Smooth muscle cell (in vitro differentiated cells): Measurements from ENCODE around the gene AJM1. TPM values are rescaled to one million over a fixed set of nuclear protein-coding genes. Genes with fewer than 3 reads are reported as not detected.

Experiments used
- DNase-seq: peaks from one replicate; lab custom pipeline; 2025; ENCODE audit not compliant: unreplicated experiment; lab: John Stamatoyannopoulos, UW
- H2AFZ ChIP-seq: fragments of 200-600 bp; sonication (generic); 2 replicates; pipeline ENCODE4 v1.6.0; 2016; ENCODE audit warnings: antibody characterized with exemption, low read depth, mild to moderate bottlenecking
- H3F3A ChIP-seq: fragments of 200-600 bp; sonication (generic); 2 replicates; pipeline ENCODE4 v1.6.0; 2017; ENCODE audit warnings: antibody characterized with exemption, low read depth
- H3K27ac ChIP-seq: fragments of 200-600 bp; sonication (generic); 2 replicates; pipeline ENCODE4 v1.5.1; 2016; ENCODE audit warnings: low read depth, mild to moderate bottlenecking
- H3K27me3 ChIP-seq: fragments of 200-600 bp; sonication (generic); 2 replicates; pipeline ENCODE4 v1.6.1; 2016; ENCODE audit warnings: low read depth, mild to moderate bottlenecking
- H3K36me3 ChIP-seq: fragments of 200-600 bp; sonication (generic); 2 replicates; pipeline ENCODE4 v1.5.1; 2016; ENCODE audit warnings: low read depth
- H3K4me1 ChIP-seq: fragments of 200-600 bp; sonication (generic); 2 replicates; pipeline ENCODE4 v1.5.1; 2016; ENCODE audit warnings: low read depth
- H3K4me2 ChIP-seq: fragments of 200-600 bp; sonication (generic); 2 replicates; pipeline ENCODE4 v1.6.0; 2016; ENCODE audit warnings: mild to moderate bottlenecking
- H3K4me3 ChIP-seq: fragments of 200-600 bp; sonication (generic); 2 replicates; pipeline ENCODE4 v1.5.1; 2016; ENCODE audit warnings: mild to moderate bottlenecking
- H3K79me2 ChIP-seq: fragments of 200-600 bp; sonication (generic); 2 replicates; pipeline ENCODE4 v1.6.0; 2016; ENCODE audit warnings: low read depth, mild to moderate bottlenecking
- H3K9ac ChIP-seq: fragments of 200-600 bp; sonication (generic); 2 replicates; pipeline ENCODE4 v1.6.0; 2016; ENCODE audit warnings: low read depth
- H3K9me3 ChIP-seq: fragments of 200-600 bp; sonication (generic); replicated peaks from 2 replicates; pipeline ENCODE4 v1.5.1; 2016; ENCODE audit warnings: low read depth
- H4K20me1 ChIP-seq: fragments of 200-600 bp; sonication (generic); 2 replicates; pipeline ENCODE4 v1.6.0; 2016; ENCODE audit warnings: low read depth
- WGBS: methylation state at CpG from one replicate; pipeline ENCODE4 v1.1.7; 2016; ENCODE audit warnings: low lambda C conversion rate; 5-methylcytosine and 5-hydroxymethylcytosine counted together
- polyA plus RNA-seq: library from polyadenylated mRNA; unstranded; fragments of >200 nt; fragmentation: Nextera tagmentation; extraction: Ambion mirVana; gene quantifications from 2 replicates; pipeline ENCODE4 v1.2.1, GENCODE V29; 2016
- total RNA-seq: library from RNA; depleted of rRNA; stranded (reverse); fragments of >200 nt; gene quantifications from 2 replicates; pipeline ENCODE4 v1.2.3, GENCODE V29; 2014
- TF ChIP-seq, protein P1 (sequence below): fragments of 200-600 bp; sonication (generic); IDR thresholded peaks from 2 replicates; pipeline ENCODE4 v1.5.1; 2017; ENCODE audit warnings: borderline replicate concordance, mild to moderate bottlenecking, antibody characterized with exemption; ENCODE audit not compliant: insufficient read depth, poor library complexity, severe bottlenecking

AJM1 gene
- total and polyA plus RNA-seq, 2 experiments from 2014 or later: 1.8 to 2.9 TPM

DNA sequence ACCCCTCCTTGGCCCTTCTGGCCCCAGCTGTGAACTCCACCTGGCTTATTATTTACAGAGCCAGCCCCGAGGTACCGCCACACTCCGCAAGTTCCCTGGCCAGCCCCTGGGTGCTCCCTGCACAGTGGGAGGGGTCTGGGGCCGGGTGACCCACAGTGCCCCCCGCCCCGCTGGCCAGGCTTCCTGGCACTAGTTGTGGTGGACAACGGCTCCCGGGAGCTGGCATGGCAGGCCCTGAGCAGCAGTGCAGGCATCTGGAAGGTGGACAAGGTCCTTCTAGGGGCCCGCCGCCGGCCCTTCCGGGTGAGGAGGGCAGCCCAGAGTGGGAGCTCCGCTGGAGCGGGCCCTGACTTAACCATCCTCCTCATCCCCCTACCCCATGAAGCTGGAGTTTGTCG lies 13.8 kb downstream of the AJM1 start:
- no peak for DNase-seq
- Histone ChIP-seq H3K4me3 (no peak overlapping the region), H3K9ac (no peak overlapping the region), H3K79me2 (no peaks in the 10 kb centered on the region), H3K27me3 (no peaks in the 10 kb centered on the region), H3K36me3 (no peaks in the 10 kb centered on the region), H3K9me3 (no peaks in the 10 kb centered on the region), H3F3A (no peaks in the 10 kb centered on the region), H3K4me1 (no peaks in the 10 kb centered on the region), H2AFZ (no peak overlapping the region), H3K27ac (no peak overlapping the region), H3K4me2 (no peak overlapping the region), H4K20me1 (peaks cover 17% of the 10 kb centered on the region)
- TF ChIP-seq, protein P1, sequence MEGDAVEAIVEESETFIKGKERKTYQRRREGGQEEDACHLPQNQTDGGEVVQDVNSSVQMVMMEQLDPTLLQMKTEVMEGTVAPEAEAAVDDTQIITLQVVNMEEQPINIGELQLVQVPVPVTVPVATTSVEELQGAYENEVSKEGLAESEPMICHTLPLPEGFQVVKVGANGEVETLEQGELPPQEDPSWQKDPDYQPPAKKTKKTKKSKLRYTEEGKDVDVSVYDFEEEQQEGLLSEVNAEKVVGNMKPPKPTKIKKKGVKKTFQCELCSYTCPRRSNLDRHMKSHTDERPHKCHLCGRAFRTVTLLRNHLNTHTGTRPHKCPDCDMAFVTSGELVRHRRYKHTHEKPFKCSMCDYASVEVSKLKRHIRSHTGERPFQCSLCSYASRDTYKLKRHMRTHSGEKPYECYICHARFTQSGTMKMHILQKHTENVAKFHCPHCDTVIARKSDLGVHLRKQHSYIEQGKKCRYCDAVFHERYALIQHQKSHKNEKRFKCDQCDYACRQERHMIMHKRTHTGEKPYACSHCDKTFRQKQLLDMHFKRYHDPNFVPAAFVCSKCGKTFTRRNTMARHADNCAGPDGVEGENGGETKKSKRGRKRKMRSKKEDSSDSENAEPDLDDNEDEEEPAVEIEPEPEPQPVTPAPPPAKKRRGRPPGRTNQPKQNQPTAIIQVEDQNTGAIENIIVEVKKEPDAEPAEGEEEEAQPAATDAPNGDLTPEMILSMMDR: no peak
- 95% methylated on average over 15 of the region's 15 CpGs for WGBS

GRCh38 chr9:136856541-136857141 lies 14.4 kb downstream of the AJM1 start:
- no peaks in the 10 kb centered on the region for H3K27me3 ChIP-seq
- no peaks in the 10 kb centered on the region for H3K79me2 ChIP-seq
- H3K4me1 ChIP-seq: no peaks in the 10 kb centered on the region
- no peaks in the 10 kb centered on the region for H3F3A ChIP-seq
- H4K20me1 ChIP-seq: peaks cover 17% of the 10 kb centered on the region
- no peak overlapping the region for H3K4me3 ChIP-seq
- H3K36me3 ChIP-seq: no peaks in the 10 kb centered on the region
- DNase-seq: no peak
- TF ChIP-seq, protein P1: no peak
- no peaks in the 10 kb centered on the region for H3K9me3 ChIP-seq
- H3K4me2 ChIP-seq: no peak overlapping the region
- H3K27ac ChIP-seq: no peak overlapping the region
- H2AFZ ChIP-seq: no peak overlapping the region
- 95% methylated on average over 14 of the region's 14 CpGs for WGBS
- no peak overlapping the region for H3K9ac ChIP-seq

DNA sequence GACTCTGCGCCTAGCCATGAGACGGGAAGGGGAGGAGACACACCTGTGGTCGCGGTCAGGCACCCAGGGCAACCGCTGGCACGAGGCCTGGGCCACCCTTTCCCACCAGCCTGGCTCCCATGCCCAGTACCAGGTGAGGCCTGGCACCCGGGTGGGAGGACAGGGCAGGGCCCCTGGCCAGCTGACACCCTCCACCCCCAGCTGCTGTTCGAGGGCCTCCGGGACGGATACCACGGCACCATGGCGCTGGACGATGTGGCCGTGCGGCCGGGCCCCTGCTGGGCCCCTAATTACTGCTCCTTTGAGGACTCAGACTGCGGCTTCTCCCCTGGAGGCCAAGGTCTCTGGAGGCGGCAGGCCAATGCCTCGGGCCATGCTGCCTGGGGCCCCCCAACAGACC lies 14.9 kb downstream of the AJM1 start:
- Histone ChIP-seq H3K4me1 (no peaks in the 10 kb centered on the region), H4K20me1 (peaks cover 21% of the 10 kb centered on the region), H3K4me3 (no peak overlapping the region), H3K27ac (no peak overlapping the region), H3K27me3 (no peaks in the 10 kb centered on the region), H3F3A (no peaks in the 10 kb centered on the region), H3K9ac (no peak overlapping the region), H3K79me2 (no peaks in the 10 kb centered on the region), H3K36me3 (no peaks in the 10 kb centered on the region), H2AFZ (no peak overlapping the region), H3K9me3 (no peaks in the 10 kb centered on the region), H3K4me2 (no peak overlapping the region)
- 91% methylated on average over 14 of the region's 19 CpGs for WGBS
- DNase-seq: no peak
- TF ChIP-seq, protein P1: no peak

DNA sequence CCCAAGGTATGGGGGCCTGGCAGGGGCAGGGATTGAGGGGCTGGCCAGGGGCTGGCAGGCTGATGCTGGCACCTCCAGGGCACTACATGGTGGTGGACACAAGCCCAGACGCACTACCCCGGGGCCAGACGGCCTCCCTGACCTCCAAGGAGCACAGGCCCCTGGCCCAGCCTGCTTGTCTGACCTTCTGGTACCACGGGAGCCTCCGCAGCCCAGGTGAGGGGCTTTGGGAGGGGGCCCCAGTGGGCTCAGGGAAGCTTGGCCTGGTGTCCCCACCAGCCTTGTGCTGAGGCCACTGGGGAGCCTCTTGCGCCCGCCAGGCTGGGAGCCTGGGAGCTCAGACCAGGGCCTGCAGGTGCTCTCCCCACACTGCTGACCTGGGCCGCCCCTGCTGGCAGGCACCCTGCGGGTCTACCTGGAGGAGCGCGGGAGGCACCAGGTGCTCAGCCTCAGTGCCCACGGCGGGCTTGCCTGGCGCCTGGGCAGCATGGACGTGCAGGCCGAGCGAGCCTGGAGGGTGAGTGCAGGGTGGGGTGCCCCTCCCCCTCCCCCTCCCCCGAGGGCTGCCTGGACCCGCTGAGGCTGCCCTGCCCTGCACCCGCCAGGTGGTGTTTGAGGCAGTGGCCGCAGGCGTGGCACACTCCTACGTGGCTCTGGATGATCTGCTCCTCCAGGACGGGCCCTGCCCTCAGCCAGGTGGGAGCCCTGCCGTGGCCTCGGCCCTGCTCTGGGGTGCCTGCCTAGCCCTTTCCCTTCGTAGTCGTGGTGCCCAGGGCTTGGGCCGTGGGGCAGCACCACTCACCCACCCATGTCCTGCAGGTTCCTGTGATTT lies 15.5 kb downstream of the AJM1 start:
- Histone ChIP-seq H3K79me2 (no peaks in the 10 kb centered on the region), H3K4me2 (no peak overlapping the region), H3K9ac (no peak overlapping the region), H2AFZ (no peak overlapping the region), H3F3A (no peaks in the 10 kb centered on the region), H3K4me1 (no peaks in the 10 kb centered on the region), H3K27ac (no peak overlapping the region), H4K20me1 (peaks cover 22% of the 10 kb centered on the region), H3K27me3 (no peaks in the 10 kb centered on the region), H3K36me3 (no peaks in the 10 kb centered on the region), H3K9me3 (no peaks in the 10 kb centered on the region), H3K4me3 (no peak overlapping the region)
- 94% methylated on average over 23 of the region's 29 CpGs for WGBS
- no peak for DNase-seq
- TF ChIP-seq, protein P1: no peak
